HG03342 (cell line): Measurements from ENCODE around the gene PRSS27.
A peak's percentile ranks its signal among the peaks of the same experiment; 100 is the strongest.

Source experiments
- ATAC-seq: cut with Tn5 transposase; IDR thresholded peaks from one replicate; pipeline ENCODE4 v1.9.1; 2021; ENCODE audit warnings: mild to moderate bottlenecking, moderate library complexity; ENCODE audit not compliant: unreplicated experiment

Gene PRSS27

GRCh38 chr16:2720064-2720457 lies at the start of gene PRSS27:
Gene PRSS27, minus strand, starts transcription at chr16:2720224. Its CDS starts 64 bp downstream, at chr16:2720160.
- ATAC-seq = no peak

GRCh38 chr16:2769675-2770056 lies 49.6 kb upstream of the PRSS27 start:
- no peak for ATAC-seq

- no peak for ATAC-seq
Observed at GRCh38 chr16:2769100-2769529, 49.1 kb upstream of the PRSS27 start.

GRCh38 chr16:2768403-2769089 lies 48.5 kb upstream of the PRSS27 start:
- no peak for ATAC-seq

DNA sequence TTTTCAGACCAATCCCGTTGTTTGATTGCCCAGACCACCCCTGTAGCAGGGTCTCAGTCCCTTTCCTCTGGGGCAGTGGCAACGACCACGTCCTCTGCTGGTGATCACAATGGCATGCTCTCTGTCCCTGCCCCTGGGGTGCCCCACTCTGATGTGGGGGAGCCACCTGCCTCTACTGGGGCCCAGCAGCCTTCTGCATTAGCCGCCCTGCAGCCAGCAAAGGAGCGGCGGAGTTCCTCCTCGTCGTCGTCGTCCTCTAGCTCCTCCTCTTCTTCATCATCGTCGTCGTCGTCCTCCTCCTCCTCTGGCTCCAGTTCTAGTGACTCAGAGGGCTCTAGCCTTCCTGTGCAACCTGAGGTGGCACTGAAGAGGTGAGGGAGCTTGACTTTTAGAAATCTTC lies 47.9 kb upstream of the PRSS27 start:
- ATAC-seq = no peak

- ATAC-seq = no peak
Observed at GRCh38 chr16:2767140-2767731, 47.2 kb upstream of the PRSS27 start.

DNA sequence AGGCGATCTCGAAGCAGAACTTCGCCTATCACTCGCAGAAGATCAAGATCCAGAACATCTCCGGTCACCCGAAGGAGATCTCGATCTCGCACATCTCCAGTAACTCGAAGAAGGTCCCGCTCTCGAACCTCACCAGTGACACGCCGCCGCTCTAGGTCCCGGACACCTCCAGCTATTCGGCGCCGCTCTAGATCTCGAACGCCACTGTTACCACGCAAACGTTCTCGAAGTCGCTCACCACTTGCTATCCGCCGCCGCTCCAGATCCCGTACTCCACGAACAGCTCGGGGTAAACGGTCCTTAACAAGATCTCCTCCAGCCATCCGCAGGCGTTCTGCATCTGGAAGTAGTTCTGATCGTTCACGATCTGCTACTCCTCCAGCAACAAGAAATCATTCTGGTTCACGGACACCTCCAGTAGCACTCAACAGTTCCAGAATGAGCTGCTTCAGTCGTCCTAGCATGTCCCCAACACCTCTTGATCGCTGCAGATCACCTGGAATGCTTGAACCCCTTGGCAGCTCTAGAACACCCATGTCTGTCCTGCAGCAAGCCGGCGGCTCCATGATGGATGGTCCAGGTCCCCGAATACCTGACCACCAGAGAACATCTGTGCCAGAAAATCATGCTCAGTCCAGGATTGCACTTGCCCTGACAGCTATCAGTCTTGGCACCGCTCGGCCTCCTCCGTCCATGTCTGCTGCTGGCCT lies 46.6 kb upstream of the PRSS27 start:
- ATAC-seq = no peak

DNA sequence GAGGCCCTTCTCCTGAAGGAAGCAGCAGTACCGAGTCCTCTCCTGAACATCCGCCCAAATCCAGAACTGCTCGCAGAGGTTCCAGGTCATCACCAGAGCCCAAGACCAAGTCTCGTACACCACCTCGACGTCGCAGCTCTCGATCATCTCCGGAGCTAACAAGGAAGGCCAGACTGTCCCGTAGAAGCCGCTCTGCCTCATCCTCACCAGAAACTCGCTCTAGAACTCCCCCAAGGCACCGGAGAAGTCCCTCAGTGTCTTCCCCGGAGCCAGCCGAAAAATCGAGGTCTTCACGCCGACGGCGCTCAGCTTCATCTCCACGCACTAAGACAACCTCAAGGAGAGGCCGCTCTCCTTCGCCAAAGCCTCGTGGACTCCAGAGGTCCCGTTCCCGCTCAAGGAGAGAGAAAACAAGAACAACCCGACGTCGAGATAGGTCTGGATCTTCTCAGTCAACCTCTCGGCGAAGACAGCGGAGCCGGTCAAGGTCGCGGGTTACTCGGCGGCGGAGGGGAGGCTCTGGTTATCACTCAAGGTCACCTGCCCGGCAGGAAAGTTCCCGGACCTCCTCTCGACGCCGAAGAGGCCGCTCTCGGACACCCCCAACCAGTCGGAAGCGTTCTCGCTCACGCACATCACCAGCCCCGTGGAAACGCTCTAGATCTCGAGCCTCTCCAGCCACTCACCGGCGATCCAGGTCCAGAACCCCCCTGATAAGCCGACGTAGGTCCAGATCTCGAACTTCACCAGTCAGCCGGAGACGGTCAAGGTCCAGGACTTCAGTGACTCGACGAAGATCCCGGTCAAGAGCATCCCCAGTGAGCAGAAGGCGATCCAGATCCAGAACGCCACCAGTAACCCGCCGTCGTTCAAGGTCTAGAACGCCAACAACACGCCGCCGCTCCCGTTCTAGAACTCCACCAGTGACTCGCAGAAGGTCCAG lies 45.7 kb upstream of the PRSS27 start:
- no peak for ATAC-seq

- no peak for ATAC-seq
Observed at GRCh38 chr16:2764718-2765117, 44.7 kb upstream of the PRSS27 start.

DNA sequence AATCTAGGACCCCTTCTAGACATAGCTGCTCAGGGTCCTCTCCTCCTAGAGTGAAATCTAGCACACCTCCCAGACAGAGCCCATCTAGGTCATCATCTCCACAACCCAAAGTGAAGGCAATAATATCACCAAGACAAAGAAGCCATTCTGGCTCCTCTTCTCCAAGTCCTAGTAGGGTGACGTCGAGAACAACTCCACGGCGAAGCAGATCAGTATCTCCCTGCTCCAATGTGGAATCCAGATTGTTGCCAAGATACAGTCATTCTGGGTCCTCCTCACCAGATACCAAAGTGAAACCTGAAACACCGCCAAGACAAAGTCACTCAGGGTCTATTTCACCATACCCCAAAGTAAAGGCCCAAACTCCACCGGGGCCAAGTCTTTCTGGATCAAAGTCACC lies 43.1 kb upstream of the PRSS27 start:
- ATAC-seq = no peak

DNA sequence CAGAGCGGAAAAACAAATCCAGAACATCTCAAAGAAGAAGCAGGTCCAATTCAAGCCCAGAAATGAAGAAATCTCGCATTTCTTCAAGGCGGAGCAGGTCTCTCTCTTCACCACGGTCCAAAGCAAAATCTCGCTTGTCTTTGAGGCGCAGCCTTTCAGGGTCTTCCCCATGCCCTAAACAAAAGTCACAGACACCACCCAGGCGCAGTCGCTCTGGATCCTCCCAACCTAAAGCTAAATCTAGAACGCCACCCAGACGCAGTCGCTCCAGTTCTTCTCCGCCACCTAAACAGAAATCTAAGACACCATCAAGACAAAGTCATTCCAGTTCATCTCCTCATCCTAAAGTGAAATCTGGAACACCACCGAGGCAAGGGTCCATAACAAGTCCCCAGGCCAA lies 42.7 kb upstream of the PRSS27 start:
- ATAC-seq = no peak

GRCh38 chr16:2761886-2762583 lies 42.0 kb upstream of the PRSS27 start:
- no peak for ATAC-seq

DNA sequence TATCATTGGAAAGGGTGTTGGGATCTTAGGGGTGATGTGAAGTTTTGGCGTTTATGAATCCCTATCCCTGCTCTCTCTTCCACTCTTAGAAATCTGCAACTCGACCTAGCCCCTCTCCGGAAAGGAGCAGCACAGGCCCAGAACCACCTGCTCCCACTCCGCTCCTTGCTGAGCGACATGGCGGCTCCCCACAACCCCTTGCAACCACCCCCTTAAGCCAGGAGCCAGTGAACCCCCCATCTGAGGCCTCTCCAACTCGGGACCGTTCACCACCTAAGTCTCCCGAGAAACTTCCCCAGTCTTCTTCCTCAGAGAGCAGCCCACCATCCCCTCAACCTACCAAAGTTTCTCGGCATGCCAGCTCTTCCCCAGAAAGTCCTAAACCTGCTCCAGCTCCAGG lies 41.4 kb upstream of the PRSS27 start:
- ATAC-seq = no peak

- ATAC-seq = no peak
Observed at GRCh38 chr16:2757344-2757743, 37.3 kb upstream of the PRSS27 start.

- no peak for ATAC-seq
Observed at GRCh38 chr16:2756288-2757015, 36.4 kb upstream of the PRSS27 start.

DNA sequence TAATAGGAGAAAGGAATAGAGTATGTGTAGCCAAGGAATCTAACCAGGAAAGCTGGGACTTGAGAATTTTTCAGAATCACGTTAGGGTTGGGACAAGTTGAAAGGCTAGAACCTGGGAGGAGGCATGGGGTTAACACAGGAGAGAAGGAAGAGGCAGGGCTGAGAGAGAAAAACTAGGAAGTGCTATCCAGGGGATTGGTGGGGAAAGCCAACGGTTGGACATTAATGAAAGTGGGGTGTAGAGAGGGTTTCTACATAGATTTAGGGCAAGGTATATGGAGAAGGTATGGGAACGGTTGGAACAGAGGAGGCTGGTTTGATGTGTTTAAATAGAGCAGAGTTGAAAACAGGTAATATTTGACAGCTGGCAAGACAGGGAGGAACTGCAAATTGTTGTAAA lies 35.1 kb upstream of the PRSS27 start:
- no peak for ATAC-seq

- no peak for ATAC-seq
Observed at GRCh38 chr16:2753733-2754020, 33.7 kb upstream of the PRSS27 start.

- peak; percentile 30 for ATAC-seq
Observed at GRCh38 chr16:2752850-2753732, 33.1 kb upstream of the PRSS27 start.
